ENCODE measurements around the gene ABRAXAS1.

DNA sequence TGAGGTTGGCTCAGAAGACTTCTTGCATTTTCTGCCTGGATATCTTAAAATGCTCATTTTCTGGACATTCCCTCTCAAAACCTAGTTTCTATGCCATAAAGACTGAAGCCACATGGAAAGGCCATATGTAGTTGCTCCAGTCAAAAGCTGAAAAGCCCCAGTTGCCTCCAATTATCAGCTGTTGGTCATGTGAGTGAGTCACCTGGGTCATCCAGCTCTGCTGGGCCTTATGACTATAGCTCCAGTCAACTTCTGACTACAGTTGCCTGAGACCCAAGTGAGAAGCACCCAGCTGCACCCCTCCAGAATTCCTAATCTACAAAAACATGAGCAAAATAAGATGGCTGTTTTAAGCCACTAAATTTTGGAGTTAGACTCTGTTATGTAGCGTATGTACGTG is 71.2 kb downstream of the ABRAXAS1 start:
- no peak for TF ChIP-seq POLR2A (IDR thresholded peaks at IDR 0.05)
- TF ChIP-seq, protein P1, sequence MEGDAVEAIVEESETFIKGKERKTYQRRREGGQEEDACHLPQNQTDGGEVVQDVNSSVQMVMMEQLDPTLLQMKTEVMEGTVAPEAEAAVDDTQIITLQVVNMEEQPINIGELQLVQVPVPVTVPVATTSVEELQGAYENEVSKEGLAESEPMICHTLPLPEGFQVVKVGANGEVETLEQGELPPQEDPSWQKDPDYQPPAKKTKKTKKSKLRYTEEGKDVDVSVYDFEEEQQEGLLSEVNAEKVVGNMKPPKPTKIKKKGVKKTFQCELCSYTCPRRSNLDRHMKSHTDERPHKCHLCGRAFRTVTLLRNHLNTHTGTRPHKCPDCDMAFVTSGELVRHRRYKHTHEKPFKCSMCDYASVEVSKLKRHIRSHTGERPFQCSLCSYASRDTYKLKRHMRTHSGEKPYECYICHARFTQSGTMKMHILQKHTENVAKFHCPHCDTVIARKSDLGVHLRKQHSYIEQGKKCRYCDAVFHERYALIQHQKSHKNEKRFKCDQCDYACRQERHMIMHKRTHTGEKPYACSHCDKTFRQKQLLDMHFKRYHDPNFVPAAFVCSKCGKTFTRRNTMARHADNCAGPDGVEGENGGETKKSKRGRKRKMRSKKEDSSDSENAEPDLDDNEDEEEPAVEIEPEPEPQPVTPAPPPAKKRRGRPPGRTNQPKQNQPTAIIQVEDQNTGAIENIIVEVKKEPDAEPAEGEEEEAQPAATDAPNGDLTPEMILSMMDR (IDR thresholded peaks at IDR 0.05), result no peak
- TF ChIP-seq EP300 (IDR thresholded peaks at IDR 0.05), result no peak
